ENCODE results near the gene AHDC1. TPM values are rescaled to one million over a fixed set of nuclear protein-coding genes. Genes with fewer than 3 reads are reported as not detected.

AHDC1 gene
- polyA plus RNA-seq, 1 donor: 43.2 TPM

DNA sequence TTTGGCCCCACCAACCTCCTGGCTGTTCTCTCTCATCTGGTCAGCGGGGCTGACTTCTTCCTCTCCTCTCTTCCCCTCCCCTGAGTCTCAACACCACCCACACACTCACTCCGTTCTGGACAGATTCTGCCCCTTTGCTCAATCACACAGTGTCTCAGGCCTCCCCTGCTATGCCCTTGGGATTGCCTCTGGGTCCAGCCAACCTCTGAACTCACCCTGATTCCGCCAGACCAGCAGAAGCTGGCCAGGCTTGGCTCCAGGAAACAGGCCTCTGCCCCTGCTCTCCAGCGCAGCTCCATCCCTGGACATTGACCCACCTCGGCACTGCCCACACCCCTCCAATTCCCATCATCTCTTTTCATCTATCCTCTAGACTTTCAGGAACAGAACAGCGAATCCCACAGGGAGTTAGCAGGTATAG is 22.1 kb downstream of the AHDC1 start:
- no peak for DNase-seq

- DNase-seq: no peak
These were observed 26.3 kb downstream of the AHDC1 start for GRCh38 chr1:27577504-27578188.

GRCh38 chr1:27576806-27577227 is 27.1 kb downstream of the AHDC1 start:
- DNase-seq: no peak

DNA sequence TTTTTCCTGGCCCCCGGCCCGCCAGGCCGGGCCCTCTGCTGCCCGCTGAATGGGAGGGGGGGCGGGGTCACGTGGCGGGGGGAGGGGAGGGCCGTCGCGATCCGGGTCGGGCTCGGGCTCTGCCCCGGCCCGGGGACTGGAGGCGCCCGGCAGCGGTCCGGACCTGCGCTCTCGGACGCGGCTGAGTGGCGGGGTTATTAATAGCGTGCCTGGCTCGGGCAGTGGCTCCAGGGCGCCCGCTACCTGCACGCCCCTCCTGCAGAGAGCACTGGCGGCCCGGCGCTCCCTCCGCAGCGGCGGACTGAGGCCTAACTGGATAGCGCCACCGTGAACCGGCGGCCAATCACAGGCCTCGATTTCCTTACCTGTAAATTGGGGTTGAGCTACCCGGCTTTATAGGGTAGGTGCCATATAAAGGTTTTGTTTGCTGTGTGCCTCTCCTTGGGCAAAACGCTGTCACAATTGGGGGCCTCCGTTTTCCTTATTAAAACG is 28.1 kb downstream of the AHDC1 start:
- no peak for DNase-seq

GRCh38 chr1:27574871-27575831 is 28.8 kb downstream of the AHDC1 start:
- DNase-seq: peak; percentile 78

DNA sequence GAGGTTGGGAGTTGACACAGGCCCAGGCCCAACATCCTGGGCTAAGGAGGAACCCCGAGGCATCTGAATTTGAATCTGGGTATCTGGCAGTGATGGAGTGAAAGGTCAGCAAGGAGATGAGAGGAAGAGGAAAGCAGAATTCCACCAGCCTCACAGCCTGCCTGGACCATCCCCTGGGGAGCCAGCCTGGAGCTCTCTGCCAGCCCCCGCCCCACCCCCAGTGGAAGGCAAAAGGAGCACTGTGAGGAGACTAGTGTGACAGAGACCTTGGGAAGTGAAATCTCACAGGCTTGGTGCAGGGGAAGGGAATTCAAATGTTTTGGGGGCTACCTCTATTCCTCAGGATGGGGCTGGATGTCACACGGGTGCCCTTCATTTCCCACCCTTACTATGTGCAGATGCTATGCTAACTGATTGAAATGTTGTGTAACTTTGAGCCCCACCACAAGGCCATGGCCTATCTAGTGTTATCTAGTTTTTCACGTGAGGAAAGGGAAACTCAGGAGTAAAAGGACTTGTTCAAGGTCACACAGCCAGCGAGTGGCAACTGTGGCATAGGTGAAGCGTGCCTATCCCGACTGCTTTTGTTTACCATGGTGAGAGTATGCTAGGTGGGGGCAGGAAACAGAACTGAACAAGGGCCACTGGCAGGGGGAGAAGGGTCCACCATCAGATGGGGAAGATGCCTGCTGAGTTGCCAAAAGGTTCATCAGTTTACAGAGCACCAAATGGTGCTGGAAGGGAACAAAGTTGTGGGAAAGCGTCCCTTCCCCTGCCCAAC is 29.8 kb downstream of the AHDC1 start:
- no peak for DNase-seq

GRCh38 chr1:27572679-27573426 is 31.1 kb downstream of the AHDC1 start:
- no peak for DNase-seq

- no peak for DNase-seq
These were observed 31.8 kb downstream of the AHDC1 start for GRCh38 chr1:27572019-27572678.

- peak; percentile 79 for DNase-seq
These were observed 32.4 kb downstream of the AHDC1 start for GRCh38 chr1:27571439-27572018.

- DNase-seq: no peak
These were observed 33.2 kb downstream of the AHDC1 start for GRCh38 chr1:27570784-27571183.

- no peak for DNase-seq
These were observed 33.6 kb downstream of the AHDC1 start for GRCh38 chr1:27570356-27570755.

DNA sequence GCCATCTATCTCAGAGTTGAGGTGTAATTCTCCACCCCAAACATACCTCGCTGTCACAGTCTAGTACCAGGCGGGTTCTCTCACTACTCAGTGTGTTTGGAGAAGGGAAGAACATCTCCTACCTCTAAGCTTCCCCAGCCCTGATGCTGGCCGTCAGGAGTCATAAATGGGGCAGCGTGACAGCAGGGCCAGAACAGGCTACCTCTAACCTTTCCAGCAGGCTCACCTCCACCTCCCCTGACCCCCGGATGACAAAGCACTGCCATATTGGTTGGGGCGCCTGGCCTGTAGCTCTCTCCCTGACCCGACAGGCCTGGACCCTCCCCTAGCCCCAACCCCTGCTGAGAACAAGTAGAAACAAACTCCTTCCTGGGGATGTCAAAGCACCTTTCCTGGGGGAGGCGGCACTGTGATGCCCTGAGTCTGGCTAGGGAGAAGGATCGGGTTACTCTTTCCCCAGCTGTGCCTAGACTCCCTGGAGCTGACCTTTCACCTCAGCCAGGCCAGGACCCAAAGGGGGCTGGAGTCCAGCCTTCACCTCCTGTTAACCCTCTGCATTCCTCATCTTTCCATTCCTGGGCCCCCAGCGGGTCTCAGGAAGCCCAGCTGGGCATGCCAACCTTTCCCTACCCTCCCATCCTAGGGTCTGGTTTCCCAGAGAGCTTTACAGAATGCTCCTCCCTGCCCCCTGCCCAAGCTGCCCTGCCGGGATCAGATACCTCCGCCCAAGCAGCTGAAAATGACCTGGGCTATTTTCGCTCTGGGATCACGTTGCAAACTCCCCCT is 34.2 kb downstream of the AHDC1 start:
- no peak for DNase-seq

DNA sequence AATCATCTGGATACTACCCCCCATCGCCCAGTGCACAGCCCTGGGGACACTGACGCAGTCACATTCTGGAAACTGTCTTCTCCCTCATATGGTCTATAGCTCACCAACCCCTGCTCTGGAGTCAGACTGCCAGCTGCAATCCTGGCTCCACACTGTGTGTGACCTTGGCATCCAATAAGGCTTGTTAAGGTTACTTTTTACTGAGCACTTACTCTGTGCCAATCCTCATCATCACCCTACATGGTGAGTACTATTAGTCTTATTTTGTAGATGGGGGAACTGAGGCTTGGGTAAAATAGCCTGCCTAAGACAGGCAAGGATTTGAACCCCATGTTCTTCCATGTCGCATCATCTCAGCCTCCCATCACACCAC is 34.9 kb downstream of the AHDC1 start:
- DNase-seq: no peak

- peak; percentile 94 for DNase-seq
These were observed 35.5 kb downstream of the AHDC1 start for GRCh38 chr1:27568300-27569087.

DNA sequence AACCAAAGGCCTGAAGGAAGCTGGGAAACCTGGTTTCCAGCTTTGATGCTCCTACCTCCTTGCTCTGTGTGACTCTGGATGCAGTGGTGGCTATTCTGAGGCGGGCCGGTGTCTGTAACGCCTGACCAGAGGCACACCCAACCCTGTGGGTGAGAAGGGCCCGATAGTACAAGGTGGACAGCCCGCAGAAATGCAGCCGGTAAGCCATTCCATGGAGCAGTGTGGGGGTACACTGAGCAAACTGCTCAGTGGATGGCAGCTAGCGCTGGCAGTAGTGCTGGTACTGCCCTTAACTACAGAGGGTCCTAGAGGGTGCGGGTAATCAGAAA is 36.0 kb downstream of the AHDC1 start:
- DNase-seq: no peak

GRCh38 chr1:27567146-27567526 is 36.8 kb downstream of the AHDC1 start:
- no peak for DNase-seq

- no peak for DNase-seq
These were observed 37.3 kb downstream of the AHDC1 start for GRCh38 chr1:27566462-27567145.

Measured in left kidney (tissue), 2 donors.